GM21737 (cell line): Measurements from ENCODE around the gene ALPK3.

Experiments
- ATAC-seq: cut with Tn5 transposase; IDR thresholded peaks from one replicate; pipeline ENCODE4 v1.9.1; 2021; ENCODE audit warnings: mild to moderate bottlenecking, moderate library complexity; ENCODE audit not compliant: unreplicated experiment

Gene ALPK3

DNA sequence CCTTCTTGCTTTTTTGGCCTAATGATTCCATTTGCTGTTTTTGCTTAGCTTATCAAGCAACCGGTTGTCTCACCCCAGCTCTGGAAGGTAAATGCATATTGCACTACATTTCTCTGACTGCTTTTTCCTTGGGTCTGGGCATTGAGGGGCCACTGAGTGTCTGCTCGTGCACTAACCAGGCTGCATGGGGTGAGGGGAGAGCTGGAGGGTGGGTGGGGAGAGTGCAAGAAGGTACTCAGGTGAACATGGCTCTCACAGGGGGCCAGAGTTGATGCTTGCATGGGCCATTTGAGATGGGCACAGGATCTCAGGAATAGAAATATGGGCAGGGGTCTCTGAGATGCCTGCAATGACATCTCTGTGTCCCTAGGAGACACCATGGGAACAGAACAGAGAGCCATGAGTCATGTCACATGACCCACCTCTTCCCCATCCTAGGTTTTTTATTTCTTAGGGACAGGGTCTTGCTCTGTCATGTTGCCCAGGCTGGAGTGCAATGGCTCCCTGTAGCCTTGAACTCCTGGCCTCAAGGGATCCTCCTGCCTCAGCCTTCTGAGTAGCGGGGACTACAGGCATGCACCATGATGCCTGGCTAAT lies 6.2 kb downstream of the ALPK3 start:
- ATAC-seq: no peak

DNA sequence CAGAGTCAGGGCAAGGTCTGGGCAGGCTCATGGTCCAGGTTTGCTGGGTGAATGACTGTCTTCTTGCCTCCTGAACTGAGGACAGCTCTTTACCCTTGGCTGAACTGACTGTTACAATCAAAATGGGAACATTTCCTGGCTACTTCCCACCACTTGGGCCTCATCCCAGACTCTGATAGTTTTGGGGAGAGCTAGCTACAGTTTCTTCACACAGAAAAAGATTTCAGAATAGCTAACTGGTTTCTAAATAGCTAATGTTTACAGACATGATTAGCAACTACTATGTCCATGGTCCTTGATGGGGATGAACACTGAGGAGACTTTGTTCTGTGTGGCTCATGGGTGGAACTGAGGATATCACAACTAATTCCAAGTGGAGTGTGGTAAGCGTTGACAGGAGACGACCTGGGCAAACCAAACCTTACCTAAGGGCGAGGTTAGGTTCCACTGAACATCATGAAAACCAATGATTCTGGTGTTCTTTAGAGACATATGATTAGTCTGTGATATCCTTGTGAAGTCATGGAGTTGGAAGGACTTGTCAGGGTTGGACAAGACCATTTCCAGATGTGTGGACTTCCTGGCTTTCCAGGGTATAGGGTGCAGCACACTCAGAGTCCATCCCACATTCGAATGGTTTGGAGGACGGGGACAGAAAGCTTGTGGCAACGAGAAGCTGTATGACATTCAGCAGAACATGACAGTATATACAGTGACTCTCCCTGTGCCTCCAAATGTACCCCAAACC lies 7.3 kb downstream of the ALPK3 start:
- no peak for ATAC-seq

GRCh38 chr15:84826369-84826823 lies 9.2 kb downstream of the ALPK3 start:
- ATAC-seq: no peak

- no peak for ATAC-seq
These were observed 10.1 kb downstream of the ALPK3 start for GRCh38 chr15:84827246-84827645.

DNA sequence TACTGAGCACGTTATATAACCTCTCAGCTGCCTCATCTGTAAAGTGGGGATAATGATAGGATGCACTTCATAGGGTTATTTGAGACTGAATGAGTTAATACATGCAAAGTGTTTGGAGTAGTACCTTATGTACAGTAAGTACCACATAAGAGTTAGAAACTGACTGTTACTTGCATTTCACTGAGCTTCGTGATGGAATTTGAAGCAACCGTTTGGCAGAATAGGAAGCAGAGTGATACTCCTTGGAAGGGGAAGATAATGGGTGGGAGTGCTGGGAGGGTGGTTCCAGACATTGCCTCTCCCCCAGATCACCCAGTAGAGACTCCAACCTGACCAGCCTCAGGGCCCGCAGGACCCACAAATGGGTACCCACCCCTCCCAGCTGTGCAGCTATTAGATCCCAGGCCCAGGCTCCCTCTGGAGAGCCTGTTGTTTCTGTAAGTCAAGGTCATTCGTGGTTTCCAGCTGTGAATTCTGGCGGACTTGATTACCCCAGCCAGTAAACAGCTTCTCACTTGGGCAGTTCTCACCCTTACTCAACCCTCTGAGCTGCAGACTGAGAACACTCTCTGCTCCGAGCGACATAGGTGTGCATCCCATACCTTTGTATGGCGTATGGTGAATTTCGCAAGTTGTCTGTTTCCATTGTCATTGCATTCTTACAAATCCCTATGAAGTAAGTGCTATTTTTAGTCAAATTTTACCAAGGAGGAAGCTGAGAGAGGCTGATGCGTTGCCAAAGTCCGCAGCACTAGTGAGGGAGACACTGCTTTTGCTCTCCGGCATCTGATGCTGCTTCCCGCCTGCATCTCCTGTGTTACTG lies 11.1 kb downstream of the ALPK3 start:
- no peak for ATAC-seq

DNA sequence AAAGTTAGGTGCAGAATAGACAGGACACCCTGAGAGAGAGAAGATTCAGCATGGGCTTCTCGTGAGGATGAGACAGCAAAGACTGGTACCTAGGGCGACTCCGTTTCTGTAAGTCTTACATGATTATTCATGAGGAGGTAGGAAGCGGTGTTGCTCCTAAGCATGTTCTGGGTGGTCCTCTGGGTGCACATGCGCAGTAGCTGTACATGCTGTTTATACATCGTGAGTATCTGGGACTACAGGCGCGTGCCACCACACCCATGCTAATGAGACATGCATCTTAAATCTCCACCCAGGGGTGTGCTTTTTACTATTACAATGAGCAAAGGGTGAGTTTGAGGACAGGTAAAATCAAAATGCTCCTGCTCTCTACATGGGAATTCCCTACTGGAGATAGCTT lies 12.3 kb downstream of the ALPK3 start:
- no peak for ATAC-seq

DNA sequence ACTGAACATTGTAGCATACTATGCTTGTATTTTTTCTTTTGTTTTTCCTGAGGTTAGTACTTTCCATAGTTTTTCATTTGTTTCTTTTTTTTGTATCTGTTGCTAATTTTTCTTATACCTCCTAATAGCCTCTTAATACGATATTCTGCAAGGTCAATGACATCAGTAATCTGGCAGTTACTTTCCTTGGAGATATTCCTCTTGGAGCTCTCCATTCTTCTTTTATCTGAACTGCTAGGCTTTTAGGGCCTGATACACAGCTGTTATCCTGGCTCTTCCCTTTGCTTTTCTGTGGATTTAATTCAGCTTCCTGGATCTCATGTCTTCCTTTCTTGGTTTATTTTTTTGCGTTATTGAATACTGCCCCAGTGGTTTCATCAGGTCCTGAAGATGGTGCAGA lies 12.9 kb downstream of the ALPK3 start:
- ATAC-seq: no peak

DNA sequence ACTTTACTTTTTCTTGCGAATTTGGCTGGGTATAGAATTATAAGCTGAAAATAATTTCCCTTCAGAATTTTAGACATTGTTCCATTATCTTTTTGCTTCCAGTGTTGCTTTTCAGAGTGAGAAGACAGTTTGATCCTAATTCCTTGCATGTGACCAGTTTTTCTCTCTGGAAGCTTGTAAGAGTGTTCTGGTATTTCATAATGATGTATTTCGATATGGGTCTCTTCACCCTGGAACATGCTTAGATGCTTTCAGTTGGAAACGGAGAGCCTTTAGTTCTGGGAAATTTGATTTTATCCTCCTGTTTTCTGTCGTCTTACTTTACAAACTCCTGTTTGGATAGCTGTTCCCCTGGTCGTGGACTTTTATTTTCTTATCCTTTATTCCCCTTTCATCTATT lies 13.9 kb downstream of the ALPK3 start:
- ATAC-seq: no peak

DNA sequence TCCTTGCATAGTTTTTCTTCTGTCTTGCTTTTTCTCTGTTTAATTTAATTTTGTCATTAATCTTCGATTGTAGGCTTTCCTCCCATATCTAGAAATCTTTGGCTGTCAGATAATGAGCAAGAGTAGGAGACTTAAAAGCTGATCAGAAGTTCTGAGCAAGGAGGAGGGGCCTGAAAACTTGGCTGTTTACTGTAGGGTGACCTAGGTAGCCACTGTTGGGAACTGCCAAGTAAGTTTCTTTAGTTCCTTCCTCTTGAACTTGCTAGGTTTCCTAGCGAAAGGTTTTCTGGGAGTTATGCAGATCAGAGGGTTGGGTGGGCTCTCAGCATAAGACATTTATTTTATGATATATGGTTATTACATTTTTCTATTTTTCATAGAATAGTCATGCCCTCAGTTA lies 14.5 kb downstream of the ALPK3 start:
- ATAC-seq: no peak

GRCh38 chr15:84832448-84833040 lies 15.4 kb downstream of the ALPK3 start:
- no peak for ATAC-seq

DNA sequence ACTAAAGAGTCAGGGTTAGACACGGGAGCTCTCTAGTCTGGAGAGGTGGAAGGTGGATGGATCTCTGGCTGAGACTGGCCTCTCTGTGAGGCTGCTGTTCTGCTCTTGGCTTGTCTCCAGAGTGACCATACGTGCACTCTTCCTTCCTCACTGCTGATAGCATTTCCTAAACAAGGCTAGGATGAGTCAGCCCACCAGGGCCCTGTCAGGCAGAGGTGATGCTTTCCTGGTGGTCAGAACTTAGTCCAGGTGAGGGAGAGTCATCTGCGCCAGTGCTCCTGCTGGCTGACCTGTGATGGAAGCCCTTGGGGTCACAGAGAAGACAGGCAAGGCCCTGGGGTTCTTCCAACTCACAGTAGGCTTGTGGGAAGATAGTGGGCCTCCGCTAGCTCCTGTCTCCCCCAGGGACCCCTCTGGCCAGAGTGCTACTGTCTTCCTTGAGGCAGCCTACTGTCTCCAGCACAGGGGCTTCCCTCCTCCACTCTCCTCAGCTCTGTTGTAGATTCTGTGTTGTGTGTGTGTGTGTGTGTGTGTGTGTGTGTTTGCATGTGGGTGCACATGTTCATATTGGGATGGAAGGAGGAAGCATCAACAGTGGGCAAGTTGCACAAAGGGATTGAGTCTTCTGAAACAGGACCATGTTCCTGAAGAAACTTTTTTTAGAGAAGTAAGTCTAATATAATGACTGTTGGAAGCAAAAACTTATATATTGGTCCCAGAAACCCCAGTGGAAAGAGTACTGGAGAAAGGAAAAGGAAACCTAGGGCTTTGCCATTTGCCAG lies 16.5 kb downstream of the ALPK3 start:
- ATAC-seq: no peak

DNA sequence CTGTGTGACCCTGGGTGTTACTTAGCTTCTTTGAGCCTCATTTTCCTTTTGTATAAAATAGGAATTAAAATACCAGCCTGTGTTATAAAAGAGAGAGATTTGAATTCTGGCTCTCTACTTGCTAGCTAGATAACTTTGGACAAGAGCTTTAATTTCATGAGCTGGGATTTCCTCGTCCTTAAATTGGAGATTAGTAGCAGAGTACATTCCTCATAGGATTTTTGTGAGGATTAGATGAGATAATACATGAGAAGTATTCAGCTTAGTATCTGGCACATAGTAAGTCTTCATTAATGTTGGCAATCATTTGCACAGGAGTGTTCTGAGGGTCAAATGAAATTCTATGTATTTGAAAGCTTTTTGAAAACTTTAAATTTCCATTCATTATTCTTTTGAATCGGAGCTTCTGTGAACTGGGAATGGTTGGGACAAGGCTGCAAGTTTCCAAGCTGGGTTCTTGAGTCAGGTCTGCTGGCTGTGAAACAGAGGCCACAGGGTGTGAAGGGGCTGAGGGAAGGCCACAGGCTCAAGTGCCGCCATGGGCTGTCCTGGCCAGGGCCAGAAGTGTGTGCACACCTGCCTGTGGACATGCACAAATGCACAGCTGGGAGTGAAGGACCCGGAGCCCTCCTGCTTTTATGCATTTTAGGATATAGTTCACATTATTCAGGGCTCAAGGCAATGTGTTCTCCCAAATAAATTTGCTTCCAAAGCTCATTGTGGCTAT lies 17.2 kb downstream of the ALPK3 start:
- ATAC-seq: no peak

DNA sequence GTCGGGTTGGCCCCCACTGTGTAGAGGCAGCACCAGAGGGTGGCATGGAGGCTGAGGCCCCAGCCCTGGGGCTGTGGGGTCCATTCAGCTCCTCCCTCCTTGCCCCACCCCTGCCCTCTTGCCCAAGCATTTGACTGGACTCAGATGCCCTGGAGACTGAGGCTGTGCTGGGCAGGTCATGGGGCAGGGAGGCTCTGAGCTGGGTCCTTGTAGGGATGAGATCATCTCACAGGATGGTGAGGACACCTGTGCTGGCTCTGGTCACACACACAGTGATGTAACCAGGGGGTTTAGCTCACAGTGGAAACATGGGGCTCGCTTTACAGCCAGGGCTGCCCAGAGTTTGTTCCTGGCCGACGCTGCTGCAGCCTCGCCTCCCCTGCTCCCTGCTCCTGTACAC lies 17.8 kb downstream of the ALPK3 start:
- ATAC-seq: no peak

DNA sequence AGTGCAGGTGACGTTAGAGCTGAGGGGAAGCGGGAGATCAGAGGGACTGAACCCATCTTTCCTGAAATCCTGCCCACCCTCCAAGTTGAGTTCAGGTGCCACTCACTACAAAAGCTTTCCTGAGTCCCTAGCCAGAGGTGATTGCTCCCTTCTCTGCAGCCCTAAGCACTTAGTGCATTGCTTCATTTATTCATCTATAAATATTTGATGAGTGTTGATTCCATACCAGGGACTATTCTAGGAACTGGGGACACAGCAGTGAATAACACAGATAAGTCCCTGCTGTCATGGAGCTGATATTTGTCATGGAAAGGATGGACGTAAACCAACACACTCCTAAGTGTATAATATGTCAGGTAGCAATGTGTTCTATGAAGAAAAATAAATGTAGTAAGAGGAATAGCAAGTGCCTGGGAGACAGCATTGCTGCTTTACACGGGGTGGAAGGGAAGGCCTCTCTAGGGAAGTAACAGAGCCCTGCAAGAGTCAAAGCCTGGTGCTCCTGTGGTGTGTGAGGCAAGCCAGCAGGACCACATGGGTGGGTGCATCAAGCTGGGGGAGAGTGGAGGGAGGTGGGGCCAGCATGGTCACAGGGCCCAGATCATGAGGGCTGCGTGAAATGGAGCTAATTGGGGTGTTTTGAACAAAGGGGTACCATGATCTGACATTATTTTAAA lies 18.6 kb downstream of the ALPK3 start:
- ATAC-seq: no peak

- no peak for ATAC-seq
These were observed 19.7 kb downstream of the ALPK3 start for GRCh38 chr15:84836844-84837243.

- no peak for ATAC-seq
These were observed 22.6 kb downstream of the ALPK3 start for GRCh38 chr15:84839714-84840113.

GRCh38 chr15:84840255-84840654 lies 23.1 kb downstream of the ALPK3 start:
- no peak for ATAC-seq

DNA sequence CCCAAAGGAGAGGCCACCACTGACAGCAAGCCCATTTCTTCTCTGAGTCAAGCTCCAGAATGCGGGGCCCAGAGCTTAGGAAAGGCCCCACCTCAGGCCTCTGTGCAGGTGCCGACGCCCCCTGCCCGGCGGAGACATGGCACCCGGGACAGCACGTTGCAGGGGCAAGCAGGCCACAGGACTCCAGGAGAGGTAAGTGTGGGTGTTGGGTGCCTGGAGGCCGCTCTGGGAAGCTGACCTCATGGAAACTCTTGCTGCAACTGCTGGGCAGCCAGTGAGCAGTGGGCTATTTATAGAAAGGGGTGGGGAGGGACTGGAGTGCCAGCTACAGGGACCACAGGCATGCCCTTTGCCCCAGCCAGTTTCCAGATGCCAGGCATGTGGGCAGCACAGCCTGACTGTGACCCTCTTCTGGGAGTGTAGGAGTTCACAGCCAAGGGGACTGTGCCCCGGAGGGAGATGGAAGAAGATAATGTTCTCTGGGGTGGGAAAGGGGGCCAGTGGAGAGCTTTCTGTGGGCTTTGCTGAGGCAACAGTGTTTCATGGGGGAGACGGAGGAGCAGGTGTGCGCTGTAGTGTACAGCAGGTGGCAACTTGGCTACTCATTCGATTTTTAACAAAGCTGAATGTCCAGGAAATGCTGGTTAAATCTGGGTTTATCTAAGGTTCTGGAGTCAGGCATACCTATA lies 23.7 kb downstream of the ALPK3 start:
- no peak for ATAC-seq

GRCh38 chr15:84842781-84843180 lies 25.6 kb downstream of the ALPK3 start:
- ATAC-seq: no peak
